Erythroblast (primary cell): ENCODE data around the gene MYOZ3.
A peak's percentile ranks its signal among the peaks of the same experiment; 100 is the strongest.

Source experiments
- DNase-seq, 2 experiments: peaks; one replicate each; lab custom pipeline; 2025; lab: John Stamatoyannopoulos, UW
- GATA1 ChIP-seq: IDR thresholded peaks from 2 replicates; pipeline ENCODE4 v1.6.1; 2011; ENCODE audit warnings: low read depth, mild to moderate bottlenecking, control low read depth, low read length, moderate library complexity
- POLR2A ChIP-seq: IDR thresholded peaks from 2 replicates; pipeline ENCODE4 v1.6.1; 2011; ENCODE audit warnings: mild to moderate bottlenecking, low read length

MYOZ3 gene

GRCh38 chr5:150665044-150665443, 4.0 kb downstream of the MYOZ3 start:
- DNase-seq = no peak
- TF ChIP-seq POLR2A (no peak), GATA1 (no peak)

DNA sequence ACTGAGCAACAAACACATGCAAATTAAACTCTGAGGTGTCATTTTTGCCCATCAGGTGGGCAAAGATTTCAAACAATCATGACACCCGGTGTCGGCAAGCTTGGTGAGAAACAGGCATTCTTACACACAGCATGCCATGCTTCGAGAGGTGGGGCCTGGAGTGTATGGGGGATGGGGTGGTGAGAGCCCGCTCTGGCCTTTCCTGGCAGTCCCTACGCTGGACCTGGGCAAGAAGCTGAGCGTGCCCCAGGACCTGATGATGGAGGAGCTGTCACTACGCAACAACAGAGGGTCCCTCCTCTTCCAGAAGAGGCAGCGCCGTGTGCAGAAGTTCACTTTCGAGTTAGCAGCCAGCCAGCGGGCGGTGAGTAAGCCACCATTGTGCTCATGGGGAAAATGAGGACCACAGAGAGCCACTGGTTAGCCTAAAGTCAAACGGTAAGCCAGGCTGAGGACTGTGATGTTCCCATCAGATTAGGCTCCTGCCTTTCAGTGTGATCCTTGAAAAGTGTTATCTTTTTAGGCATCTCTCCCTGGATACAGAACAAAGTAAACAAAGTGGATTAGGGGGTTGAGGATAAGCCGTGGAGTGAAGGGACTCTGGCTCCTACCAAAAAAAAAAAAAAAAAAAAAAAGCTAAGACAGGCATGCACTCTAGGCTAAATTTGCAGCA, 9.4 kb downstream of the MYOZ3 start:
- DNase-seq = no peak
- TF ChIP-seq GATA1 = no peak
- TF ChIP-seq POLR2A = no peak

- TF ChIP-seq POLR2A (no peak), GATA1 (no peak)
- DNase-seq = no peak
Observed at GRCh38 chr5:150670948-150671310, 9.9 kb downstream of the MYOZ3 start.

- no peak for DNase-seq
Observed at GRCh38 chr5:150671509-150672236, 10.6 kb downstream of the MYOZ3 start.

GRCh38 chr5:150672237-150672883, 11.3 kb downstream of the MYOZ3 start:
- no peak for TF ChIP-seq GATA1
- TF ChIP-seq POLR2A = no peak
- peak; percentile 16 to 18 for DNase-seq

More at GRCh38 chr5:150671509-150672236, 10.6 kb downstream of the MYOZ3 start:
- TF ChIP-seq POLR2A (no peak), GATA1 (no peak)

- DNase-seq = no peak
- TF ChIP-seq POLR2A (no peak), GATA1 (no peak)
Observed at GRCh38 chr5:150672884-150673275, 11.8 kb downstream of the MYOZ3 start.

- TF ChIP-seq POLR2A (no peak), GATA1 (no peak)
- DNase-seq = no peak
Observed at GRCh38 chr5:150674341-150674821, 13.3 kb downstream of the MYOZ3 start.

DNA sequence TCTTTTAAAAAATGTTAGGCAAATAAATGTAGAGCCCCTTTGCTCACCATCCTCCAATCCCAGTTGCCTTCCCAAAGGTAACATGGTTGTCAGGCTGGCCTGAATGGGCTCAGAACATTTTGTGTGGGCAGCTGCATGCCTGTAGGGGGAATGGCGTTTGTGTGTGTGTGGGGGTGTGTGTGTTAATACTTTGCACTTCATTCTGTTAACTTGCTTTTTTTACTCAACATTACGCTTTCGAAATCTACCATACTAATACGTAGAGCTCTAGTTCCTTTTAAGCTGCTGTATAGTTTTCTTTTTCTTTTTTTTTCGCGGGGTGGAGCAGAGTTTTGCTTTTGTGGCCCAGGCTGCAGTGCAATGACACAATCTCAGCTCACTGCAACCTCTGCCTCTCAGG, 14.0 kb downstream of the MYOZ3 start:
- TF ChIP-seq POLR2A (no peak), GATA1 (no peak)

GRCh38 chr5:150676578-150676977, 15.5 kb downstream of the MYOZ3 start:
- no peak for TF ChIP-seq POLR2A
- TF ChIP-seq GATA1 = no peak
- DNase-seq = no peak

More for the DNA sequence above, 14.0 kb downstream of the MYOZ3 start:
- no peak for DNase-seq

DNA sequence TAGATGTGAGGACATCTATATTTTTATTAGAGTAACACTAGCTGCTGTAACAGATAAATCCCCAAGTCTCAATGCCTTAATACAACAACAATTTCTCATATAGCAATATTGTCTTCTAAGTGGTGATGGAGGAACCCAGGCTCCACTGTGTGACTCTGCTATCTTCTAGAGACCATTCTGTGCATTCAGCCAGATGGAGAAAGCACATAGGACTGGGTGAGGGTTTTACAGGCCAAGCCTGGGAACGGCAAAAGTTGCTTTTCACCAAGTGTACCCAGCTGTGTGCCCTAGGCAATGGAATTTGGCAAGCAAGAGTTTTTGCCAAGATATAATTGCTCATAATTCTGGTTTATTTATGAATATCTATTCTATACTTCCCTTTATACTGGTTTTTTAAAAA, 28.1 kb downstream of the MYOZ3 start:
- TF ChIP-seq POLR2A = no peak
- TF ChIP-seq GATA1 = no peak

GRCh38 chr5:150690760-150691159, 29.7 kb downstream of the MYOZ3 start:
- no peak for DNase-seq
- TF ChIP-seq POLR2A = no peak
- TF ChIP-seq GATA1 = no peak

More for the DNA sequence above, 28.1 kb downstream of the MYOZ3 start:
- no peak for DNase-seq

- no peak for DNase-seq
- TF ChIP-seq POLR2A = no peak
- TF ChIP-seq GATA1 = no peak
Observed at GRCh38 chr5:150692276-150692675, 31.2 kb downstream of the MYOZ3 start.

DNA sequence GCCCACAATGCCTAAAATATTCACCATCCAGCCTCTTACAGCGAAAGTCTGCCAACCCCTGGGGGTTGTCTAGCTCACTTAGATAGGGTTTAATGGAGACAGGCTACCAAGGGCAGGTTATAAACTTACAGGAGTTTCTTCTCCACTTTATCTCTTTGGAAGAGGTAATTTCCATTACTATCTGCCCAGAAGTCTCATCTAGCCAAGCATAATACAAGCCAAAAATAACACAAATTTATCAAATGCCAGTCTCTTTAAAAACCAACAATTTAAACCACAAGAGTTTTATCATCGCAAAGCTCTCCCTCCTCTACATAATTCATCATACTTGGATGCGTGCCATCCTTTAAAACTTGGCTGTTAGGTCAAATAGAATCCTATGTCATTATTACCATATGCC, 33.6 kb downstream of the MYOZ3 start:
- TF ChIP-seq GATA1 (no peak), POLR2A (no peak)
- peak; percentile 15 to 24 for DNase-seq

DNA sequence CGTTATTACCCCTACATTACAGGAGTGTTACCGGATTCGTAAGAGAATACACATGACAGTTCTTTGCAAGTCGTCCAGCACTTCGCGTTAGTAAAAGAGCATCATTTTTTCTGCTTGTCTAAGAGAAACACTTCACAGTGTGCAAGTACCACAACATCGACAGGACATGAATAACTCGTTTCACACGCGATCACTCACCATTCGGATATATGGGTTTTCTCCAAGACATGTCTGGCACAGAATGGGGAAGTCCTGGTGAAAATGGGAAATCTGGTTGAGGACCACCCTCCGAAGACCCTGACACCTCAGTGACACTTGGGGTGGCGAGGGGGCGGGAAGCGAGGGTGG, 39.2 kb downstream of the MYOZ3 start:
- no peak for TF ChIP-seq GATA1
- no peak for DNase-seq
